Measurements from ENCODE around the gene CANT1.
"Not testable (repeated sequence)": the region's sequence is repeated elsewhere in the genome, so short reads cannot be mapped to it uniquely, and the experiment has no call there.

The CANT1 gene

DNA sequence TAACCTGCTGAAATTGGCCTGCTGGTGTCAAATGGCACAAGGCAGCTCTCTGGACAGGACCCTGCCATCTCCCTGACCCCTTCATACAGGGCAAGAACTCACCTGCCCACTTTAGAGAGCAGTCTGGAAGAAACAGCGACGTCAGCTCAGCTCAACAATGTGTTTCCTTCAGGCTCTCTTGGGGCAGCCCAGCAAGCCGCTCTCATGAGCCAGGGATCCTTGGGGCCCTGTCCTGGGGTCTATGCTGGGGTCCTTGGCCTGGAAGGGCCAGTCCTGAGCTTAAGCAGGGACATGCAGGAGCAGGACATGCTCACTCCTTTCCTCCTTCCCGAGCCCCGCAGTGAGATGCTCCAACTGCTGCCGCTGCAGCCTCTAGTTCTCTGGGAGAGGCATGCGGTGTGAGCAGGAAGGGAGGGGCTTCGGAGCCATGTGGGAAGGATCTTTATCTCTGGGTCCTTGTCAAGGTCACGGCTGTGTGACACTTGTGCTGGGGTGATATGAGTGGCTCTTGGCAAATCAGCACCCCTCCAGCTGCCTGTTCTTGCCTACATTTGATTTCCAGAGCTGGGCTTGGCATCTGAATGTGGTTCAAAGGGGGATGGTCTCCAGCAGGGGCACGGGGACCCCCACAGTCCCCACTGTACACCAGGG is 17.8 kb upstream of the CANT1 start:
- DNase-seq (ENCODE audit: low read depth): no peak

DNA sequence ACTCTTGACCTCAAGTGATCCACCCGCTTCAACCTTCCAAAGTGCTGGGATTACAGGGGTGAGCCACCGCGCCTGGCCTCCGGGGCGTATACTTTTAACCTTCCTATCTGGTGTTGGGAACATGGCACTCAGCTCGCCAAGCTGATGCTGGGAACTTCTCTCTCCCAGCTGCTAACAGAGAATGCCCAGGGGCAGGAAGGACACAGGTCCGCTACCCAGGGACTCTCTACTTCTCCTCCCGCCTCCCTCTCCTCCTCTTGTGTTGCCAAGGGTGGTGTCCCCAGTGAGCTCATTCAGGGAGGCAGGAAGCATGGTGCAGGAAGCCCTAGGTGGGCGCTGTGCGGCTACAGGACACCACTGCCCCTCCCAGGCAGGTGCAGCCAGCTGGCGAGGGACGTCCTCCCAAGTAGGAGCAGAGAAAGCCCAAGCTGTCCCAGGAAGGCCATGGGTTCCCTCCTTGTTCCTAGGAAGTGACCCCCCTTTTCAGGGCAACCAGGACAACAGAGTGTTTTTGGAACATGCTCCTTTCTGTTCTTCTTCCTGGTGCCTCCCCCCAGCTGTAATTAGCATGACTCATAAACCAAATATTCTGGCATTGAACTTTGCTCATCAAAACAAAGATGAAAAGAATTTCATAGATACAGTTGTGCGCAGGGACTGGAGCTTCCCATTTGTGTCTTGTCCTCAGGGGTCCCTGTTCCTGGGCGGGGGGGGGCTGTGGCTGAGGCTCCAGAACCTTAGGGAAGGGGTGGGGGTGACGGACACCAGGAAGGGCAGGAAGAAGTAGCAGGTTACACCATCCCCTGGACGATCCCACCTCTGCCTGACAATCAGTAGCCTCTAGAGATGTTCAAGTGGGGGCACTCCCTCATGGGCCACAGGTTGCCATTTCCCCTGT is 17.1 kb upstream of the CANT1 start:
- DNase-seq (ENCODE audit: low read depth): no peak

DNA sequence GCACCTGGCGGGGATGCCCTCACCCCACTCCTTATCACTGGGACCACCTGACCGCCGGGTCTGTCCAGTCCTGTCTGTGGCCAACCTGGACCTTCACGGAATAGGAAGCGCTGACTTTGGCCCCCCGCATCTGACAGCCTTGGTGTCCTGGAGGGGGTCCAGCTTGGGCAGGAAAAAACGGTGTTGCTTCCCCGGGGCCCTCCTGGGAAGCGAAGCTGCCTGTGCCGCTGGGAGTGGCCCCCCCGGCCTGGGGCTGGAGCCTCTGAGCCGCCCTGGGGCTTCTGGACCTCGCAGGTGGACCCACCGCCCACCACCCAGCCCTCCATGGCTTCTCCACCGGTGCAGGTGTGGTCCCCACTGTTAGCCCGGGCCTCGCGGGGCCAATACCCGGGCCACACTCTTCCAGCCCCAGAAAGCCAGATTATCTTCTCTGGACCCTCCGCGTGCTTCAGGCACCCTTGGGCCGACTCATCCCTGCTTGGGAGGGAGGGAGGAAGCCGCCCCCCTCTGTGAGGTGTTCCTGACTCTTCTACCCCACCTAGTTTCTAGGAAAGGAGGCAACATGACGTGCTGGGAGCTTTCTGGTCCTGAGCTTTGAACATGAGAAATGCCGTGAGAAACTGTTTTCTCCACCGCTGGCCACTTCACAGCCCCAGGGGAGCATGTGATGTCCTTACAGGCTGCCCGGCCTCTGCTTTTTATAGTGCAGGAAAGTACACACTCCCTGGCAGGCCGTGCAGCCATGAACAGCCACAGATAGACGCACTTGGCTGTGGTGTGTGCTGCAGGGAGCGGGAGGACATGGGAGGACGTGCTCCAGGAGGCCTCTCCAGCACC is 15.6 kb upstream of the CANT1 start:
- DNase-seq (ENCODE audit: low read depth): no peak

DNA sequence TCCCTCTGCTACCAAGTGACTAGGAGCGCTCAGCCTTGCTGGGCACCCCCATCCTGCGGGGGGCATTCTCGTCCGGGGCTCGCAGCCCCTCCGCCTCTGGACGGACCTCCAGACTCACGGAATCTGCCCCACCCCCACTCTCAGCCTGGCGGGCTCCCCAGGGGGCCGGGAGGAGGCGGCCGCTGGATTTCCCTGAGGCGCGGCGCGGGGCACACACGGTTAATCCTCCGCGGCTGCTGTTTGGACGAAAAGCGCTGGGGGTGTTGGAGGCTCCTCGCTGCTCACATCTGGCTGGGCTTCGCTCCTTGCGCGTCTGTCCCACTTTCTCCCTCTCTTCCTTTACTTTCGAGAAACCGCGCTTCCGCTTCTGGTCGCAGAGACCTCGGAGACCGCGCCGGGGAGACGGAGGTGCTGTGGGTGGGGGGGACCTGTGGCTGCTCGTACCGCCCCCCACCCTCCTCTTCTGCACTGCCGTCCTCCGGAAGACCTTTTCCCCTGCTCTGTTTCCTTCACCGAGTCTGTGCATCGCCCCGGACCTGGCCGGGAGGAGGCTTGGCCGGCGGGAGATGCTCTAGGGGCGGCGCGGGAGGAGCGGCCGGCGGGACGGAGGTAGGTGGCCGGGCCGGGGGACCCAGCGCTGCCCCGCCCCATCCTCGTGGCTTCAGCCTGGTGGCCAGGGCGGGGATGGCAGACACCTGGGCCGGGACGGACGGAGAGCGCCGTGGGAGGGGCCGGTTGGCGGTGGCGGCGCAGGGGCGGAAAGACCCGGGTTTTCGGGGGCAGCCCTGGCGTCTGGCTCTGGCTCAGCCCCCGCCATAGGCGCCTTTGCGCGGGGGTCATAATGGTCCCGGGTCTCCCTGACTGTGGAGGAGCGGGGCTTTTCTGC is 14.6 kb upstream of the CANT1 start, which contains the start of gene C1QTNF1:
C1QTNF1 (plus strand) TSS at position 284 of the 886 bp plus-strand sequence. CDS start 19,800 bp downstream, outside the sequence.
- DNase-seq (ENCODE audit: low read depth): no peak

DNA sequence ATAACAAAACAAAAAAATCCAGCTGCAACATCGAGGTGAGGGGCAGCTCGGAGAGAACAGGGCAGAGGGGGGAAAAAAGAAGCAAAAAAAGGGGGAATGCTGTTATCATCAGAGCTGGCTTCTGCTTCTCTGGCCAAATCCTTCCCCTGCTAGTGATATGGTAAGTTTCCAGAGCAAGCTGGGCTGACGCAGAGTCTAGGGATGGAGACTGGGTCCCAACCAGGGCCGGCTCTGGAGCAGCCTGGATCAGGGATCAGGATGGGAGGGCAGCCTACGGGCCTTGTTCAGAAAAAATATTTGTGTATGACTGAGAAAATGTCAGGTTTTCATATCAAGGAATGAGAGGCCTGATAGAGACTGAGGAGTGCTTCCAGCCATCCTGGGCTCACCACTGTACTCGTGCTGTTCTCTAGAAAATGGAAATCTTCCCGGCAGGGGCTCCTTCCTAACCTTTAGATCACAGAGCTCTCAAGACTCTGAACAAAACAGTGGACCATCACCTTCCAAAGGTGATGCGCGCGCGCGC is 13.7 kb upstream of the CANT1 start:
- DNase-seq (ENCODE audit: low read depth): no peak

DNA sequence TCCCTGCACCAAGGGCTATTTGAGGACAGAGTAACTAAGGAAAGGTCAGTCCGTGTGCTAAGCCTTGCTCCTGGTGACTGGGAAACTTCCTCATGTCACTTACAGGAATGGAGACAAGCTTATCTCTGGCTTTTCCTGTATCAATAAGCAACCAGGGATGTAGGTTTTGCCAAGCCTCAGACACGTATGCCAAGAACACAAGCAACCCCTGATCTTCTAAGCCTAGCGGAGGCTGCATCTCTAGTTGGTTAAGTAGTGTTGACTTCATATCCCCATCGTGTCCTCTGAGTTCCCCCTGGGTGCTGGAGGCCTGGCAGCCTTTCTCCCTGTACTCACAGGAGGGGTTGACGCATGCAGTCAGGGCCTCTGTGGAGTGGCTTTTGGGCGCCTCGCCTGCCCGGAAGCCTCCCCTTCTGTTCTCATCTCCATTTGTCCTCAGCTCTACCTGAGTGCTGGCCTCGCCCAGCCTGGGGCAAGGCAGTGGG is 13.0 kb upstream of the CANT1 start:
- no peak for DNase-seq (ENCODE audit: low read depth)

DNA sequence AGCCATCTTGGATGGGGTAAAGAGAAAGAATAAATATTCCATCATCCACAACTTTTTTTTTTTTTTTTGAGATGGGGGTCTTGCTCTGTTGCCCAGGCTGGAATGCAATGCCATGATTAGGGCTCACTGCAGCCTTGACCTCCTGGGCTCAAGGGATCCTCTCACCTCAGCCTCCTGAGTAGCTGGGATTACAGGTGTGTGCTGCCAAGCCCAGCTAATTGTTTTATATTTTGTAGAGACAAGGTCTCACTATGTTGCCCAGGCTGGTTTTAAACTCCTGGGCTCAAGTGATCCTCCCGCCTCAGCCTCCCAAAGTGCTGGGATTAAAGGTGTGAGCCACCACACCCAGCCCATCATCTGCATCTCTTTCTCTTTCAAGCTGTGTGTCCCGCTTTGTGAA is 12.4 kb upstream of the CANT1 start:
- DNase-seq (ENCODE audit: low read depth): not testable (repeated sequence)

DNA sequence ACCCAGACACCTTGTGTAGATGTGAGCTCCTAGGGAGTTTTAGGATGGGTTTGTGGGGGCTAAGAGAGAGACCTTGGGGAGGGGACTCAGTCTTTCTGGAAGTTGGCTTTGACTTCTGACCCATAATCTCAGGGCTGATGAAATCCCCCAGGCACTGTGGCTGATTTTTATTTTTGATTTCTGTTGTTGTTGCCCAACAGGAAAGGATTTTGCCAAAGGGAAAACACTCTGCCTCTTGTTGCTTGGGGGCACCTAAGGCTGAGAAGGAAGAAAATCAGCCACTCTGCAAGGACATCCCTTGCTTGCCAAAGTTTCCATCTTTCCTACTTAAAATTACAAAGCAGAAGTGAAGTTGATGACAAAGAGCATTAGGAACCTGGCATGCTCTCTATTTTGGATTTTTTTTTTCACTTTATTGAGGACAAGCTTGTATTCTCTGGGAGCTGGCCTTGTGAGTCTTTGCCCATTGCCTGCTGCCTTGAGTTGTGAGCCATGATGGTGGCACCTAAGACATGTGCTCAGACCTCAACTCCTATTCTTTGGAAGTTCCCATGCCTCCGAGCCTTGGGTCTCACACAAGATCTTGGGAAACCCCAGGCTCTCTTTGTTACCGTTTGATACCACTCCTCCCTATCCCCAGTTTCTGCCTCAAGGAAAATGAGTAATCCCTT is 11.2 kb upstream of the CANT1 start:
- no peak for DNase-seq (ENCODE audit: low read depth)

DNA sequence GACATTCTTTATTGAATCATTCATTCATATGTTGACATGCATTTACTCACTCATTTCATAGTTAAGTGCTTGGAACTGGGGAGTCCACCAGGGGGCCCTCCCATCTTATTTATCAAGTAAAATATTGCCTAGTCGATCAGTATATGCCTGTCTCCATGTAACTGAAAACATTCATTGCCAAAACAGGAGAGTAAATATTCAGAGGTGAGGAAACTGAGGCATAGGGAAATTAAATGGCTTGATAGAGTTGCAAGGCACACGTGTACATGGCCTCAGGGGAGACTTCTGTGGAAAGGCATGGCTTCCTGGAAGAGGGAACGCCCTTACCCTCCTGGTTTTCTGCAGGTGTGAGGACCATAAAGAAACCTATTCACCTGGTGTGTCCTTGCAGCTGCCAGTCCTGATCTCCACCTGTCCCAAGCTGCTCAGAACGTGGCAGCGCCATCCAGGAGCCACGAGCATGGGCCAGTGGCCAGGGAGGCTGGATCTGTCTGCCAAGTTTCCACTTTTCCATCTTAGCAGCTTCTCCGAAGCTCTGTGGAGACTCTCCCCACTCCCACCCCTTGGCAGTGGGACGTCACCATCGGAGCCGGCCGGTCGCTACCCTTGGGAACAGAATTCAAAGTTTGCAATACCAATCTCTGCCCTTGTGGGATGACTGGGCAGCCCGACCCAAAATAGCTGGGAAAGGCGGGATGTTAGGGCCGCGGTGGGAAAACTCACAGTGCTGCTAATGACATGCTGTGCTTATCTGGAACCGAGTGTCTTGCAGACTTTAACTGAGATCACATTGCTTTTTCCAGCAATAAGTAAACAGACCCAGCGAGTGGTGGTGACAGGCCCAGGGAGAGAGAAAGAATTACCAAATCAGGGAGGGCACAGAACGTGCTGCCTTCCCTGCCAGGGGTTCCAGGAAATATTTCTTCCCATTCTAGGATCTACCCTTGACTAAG is 10.3 kb upstream of the CANT1 start:
- DNase-seq (ENCODE audit: low read depth): no peak

DNA sequence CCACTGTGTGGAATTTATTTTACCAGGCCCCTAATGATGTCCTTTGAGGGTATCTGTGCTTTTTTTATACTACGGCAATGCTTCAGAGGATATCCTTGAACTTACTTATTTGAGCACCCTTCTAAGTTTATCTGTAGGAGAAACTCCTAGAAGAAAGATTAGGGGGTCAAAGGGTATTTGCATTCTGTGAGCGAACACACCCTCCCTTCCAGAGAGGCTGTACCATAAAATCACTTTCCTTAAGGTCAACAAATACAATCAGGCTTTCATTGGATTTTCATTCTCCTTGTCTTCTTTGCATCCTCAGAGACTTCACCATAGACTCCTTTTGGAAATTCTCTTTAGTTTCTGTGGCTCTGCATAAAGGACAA is 9.7 kb upstream of the CANT1 start:
- DNase-seq (ENCODE audit: low read depth): no peak

DNA sequence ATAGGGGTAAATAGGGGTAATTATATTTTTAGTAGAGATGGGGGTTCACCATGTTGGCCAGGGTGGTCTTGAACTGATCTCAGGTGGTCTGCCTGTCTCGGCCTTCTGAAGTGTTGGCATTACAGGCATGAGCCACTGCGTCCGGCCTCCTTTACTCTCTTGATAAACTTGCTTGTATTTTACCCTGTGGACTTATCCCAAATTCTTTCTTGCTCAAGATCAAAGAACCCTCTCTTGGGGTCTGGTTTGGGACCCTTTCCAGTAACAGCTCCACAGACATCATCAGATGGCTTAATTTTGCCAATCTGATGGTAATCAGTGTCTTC is 8.8 kb upstream of the CANT1 start:
- DNase-seq (ENCODE audit: low read depth): no peak

DNA sequence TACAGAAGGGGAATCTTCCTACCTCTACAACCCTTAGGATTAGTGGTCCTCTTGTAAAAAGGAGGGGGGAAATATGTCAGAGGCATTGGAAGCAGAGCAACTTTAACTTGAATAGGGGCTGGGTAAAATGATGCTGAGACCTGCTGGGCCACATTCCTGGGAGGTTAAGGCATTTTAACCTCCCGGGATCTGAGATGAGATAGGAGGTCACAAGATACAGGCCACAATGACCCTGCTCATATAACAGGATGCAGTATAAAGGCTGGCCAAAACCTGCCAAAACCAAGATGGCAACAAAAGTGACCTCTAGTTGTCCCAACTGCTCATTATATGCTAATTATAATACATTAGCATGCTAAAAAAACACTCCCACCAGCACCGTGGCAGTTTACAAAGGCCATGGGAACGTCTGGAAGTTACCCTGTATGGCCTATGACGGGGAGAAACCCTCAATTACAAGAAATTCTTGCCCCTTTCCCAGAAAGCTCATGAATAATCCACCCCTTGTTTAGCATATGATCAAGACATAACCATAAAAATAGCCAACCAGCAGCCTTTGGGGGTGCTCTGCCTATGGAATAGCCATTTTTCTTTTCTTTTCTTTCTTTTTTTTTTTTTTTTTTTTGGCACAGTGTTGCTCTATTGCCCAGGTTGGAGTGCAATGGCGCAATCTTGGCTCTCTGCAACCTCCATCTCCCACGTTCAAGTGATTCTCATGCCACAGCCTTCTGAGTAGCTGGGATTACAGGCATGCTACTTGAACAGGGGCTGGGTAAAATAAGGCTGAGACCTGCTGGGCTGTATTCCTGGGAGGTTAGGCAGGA is 8.2 kb upstream of the CANT1 start:
- DNase-seq (ENCODE audit: low read depth): no peak

DNA sequence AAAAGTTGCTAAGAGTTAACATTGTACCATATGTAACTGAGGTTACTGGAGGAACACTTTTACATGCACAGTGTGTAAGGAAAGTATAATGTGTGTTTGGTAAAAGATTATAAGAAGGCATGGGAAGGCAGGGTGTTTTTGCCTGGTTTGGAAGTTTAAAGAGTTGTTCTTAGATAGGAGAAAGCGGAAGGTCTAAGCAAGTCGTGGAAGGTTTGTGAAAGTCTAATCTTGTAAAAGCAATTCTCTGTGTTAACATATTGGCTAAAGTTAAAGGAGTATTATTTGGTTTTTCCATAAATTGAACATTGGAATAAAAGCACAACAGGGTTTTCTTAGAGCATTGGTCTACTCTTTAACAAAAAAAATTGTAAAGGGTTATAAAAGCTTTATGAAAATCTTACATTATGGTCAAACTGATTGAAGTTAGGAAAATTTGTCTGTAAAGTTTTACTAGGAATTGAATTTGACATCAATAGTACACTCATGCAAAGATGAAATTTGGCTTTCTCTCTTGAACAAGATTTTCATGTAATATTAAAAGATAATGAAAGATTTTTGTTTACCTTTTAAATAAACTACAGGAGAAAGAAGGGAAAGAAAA is 4.7 kb upstream of the CANT1 start:
- DNase-seq (ENCODE audit: low read depth): no peak

DNA sequence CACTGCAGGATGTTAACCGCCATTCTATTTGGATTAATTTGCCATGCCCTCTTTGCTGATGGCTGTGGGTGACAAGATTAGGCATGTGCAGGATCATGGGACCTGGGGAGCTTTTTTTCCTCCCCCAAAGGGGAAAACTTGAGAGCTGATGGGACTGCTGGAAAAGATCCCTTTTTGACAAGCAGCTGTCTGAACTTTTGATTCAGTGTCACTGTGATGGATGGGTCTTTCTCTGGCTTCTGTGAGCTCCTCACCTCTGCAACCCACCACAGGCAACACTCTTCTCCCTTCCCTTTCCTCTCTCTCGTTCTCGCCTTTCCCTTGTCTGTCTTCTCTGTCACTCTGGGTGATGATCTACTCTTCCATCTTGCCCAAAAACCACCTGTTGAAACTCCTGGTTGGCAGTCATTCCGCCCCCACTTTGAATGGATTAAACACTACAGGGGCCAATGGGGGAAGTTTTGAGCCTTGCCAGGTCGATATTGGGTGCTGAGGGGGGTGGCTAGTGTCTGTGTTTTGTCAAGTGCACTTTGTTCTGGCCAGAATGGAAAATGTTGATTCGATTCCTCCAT is 3.1 kb upstream of the CANT1 start:
- no peak for DNase-seq (ENCODE audit: low read depth)

DNA sequence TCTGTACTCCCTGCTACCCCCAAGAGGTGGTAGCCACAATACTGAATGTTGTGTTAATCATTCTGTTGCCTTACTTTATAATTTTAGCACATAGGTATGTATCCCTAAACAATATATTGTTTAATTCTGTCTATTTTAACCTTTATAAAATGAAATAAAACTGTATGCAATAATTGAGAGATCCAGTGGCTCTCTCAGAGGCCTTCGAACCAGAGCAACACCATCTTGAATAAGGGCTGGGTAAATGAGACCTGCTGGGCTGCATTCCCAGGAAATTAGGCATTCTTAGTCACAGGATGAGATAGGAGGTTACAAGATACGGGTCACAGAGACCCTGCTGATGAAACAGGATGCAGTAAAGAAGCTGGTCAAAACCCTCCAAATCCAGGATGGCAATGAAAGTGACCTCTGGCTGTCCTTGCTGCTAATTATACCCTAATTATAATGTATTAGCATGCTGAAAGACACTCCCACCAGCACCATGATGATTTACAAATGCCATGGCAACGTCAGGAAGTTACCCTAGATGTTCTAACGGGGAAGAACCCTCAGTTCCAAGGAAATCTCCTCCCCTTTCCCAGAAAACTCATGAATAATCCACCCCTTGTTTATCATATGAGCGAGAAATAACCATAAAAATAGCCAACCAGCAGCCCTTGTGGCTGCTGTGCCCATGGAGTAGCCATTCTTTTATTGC is 2.0 kb upstream of the CANT1 start:
- no peak for DNase-seq (ENCODE audit: low read depth)

DNA sequence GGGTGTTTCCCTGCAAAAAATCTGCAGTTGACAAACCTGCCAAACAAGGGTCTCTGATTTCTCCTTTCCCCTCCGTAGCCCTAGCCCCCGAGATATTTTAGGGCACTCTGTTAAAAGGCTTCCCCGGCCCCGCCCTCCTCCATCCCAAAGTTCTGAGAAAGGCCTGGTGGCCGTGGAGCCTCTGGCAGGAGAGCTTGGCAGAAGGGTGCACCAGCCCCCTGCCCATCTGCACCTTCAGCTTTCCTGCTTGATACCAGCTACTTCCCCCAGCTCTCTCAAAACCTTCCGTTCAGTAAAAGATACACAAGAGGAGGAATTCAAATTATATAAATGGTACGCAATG is 711 bp upstream of the CANT1 start:
- DNase-seq (ENCODE audit: low read depth): no peak

DNA sequence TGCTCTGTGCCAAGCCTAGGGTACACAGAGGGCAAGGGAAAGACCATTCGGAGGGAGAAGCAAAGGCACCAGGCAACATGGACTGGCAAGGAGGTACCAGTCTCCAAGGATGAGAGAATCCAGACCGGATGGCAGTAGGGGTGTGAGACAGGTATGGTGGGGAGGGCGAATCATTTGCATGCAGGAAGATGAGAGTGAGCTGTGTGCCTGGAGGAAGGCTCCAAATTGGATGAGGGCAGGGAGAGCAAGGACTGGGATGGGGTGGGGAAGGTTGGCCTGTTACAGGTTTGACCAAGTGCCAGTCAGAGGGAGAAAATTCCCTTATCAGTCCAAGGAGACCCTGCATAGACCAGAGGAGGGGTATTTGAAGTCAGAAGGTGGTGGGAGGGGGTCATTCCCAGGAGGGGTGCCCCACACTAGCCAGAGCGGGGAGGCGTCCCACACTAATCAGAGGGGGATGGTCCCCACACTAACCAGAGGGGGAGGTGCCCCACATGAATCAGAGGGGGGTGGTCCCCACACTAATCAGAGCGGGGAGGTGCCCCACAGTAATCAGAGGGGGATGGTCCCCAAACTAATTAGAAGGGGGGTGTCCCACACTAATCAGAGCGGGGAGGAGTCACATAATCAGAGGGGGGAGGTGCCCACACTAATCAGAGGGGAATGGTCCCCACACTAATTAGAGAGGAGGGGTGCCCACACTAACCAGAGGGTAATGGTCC is 737 bp downstream of the CANT1 start:
- no peak for DNase-seq (ENCODE audit: low read depth)

All from stimulated activated CD8-positive, alpha-beta memory T cell treated with anti-CD3 and anti-CD28 coated beads, Interleukin-15, amount 100 ng/mL, for 24 hours (primary cell).